HG03442 (cell line): ENCODE results near the gene PIP4K2A.
A peak's percentile ranks its signal among the peaks of the same experiment; 100 is the strongest.

Experiments
- ATAC-seq: cut with Tn5 transposase; IDR thresholded peaks from one replicate; pipeline ENCODE4 v1.9.1; 2021; ENCODE audit warnings: mild to moderate bottlenecking, moderate library complexity; ENCODE audit not compliant: unreplicated experiment

The PIP4K2A gene

DNA sequence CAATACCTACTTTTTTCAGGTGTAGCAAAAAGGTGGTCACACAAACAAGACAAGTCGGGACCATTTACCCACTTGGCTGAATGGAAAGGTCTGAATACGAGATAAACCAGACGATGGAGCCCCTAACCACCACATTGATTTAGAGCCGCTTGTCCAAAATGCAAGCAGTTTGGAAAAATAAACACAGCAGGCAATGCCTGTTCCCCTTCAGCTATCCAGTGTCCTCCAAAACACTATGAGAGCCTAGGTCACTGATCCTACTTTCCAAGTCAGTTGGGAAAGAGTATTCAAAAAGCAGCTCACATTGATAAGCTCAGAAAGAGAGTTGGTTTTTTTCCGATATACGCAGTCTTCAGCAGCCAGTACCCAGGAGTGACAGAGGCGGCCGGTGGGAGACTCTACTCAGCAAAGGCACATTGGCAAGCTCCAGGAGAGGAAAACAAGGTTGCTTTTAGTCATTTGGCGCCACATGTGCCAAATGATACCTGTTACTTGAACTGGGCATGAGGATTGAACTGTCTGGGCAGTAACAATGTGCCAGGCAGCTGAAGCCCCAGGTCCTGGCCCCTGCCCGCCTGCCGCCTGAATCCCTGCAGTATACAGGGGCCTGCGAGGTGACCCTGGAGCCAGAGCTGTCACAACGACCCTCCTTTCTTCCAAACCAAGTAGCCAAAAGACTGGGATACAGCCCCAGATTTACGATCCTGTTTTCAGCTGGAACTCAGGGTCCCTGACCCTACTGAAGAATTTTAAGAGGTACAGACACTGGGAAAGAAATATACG, 109.8 kb downstream of the PIP4K2A start:
- no peak for ATAC-seq

DNA sequence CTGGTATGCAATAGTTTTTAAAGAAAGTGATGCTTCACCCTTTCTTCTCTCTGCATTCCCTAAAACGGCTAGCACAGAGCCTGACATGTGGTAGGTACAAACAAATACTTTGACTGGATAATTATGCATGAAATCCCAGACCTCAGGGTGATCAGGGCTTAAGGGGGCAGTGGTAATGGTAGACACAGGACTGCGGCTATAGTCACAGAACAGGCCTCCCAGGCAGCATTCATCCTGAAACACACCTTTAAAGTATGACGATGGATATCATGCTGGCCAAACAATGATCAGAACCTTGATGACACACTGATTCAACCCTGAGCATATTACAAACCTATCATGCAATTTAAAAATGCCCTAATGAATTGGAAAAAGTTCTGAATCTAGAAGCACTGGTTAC, 110.8 kb downstream of the PIP4K2A start:
- ATAC-seq = no peak

DNA sequence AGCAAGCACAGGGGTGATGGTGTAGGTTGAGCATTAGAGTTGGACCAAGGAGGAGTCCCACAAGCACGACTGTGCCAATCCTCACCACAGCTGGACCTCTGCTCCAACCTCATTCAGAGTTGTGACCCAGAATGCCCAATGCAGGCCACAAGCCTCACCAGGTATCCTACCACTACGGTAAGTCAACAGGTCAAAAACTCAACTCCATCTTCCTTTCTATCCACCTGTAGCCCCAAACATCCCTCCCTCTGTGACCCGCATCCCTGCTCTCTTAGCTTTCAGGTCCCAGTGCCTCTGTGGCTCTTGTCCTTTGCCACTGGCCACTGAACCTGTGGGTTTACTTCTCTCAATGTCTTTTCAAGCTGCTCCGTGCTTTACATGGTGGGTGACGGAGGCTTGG, 112.8 kb downstream of the PIP4K2A start:
- ATAC-seq = no peak

DNA sequence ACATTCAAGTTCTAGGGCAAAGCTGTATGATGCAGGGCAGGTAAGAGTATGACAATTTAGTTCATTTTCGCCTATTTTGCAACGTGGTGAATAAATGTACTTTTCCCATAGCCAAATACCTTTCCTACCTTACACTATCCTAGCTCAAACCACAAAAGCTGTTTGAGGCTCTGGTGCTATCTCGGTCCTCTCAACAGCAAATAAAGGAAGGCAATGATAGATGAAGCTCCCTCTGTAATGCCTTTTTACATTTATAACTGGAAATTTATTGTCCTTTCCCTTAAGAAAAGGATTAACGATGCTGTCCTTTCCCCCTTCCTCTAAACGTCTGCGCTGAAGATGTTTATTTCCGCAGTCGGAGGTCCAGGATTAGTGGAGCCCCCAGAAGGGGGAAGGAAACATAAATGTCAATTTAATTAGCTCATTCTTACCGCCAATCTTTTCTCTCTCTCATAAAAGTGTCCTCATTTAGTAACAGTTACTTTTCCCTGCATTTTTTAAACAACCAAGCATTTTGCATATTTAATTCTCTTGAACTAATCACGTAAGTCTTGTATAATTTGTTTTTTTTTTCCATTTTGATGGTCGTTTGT, 114.6 kb downstream of the PIP4K2A start:
- ATAC-seq = no peak

DNA sequence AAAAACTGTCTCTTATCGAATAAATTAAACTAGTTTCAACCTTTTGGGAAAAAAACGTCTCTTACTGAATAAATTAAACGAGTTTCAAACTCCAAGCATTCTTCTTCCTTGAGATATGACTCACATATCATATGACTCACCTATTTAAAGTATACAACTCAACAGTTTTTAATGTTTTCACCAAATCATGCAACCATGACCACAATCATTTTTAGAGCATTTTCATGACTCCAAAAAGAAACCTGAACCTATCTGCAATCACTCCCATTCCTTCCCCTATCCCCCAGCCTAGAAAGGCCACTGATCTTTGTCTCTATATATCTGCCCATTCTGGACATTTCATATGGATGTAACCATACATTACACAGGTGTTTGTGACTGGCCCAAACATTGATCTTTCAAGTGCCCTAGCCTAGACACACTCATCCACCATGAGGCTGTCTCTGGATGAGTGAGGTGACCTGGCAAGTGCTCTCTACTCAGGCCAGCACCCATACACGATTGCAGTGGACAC, 115.3 kb downstream of the PIP4K2A start:
- ATAC-seq = no peak

DNA sequence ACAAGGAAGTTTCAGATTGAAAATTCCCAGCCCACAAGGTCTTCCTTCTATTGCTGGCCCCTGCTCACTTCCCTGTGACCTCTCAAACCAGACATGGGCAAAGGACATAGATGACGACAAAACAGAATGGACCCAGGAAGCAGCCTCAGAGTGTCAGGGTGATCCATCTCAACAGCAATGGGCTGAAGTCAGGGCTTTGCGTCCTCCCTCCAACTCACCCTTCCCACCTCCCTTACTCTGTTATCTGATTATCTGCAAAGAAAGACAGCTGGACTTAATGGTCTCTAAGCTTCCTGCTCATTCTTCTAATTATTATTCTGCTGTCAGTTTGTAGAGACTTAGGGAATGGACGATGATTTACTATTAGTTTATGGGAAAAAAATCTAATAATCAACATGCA, 115.9 kb downstream of the PIP4K2A start:
- ATAC-seq = no peak

DNA sequence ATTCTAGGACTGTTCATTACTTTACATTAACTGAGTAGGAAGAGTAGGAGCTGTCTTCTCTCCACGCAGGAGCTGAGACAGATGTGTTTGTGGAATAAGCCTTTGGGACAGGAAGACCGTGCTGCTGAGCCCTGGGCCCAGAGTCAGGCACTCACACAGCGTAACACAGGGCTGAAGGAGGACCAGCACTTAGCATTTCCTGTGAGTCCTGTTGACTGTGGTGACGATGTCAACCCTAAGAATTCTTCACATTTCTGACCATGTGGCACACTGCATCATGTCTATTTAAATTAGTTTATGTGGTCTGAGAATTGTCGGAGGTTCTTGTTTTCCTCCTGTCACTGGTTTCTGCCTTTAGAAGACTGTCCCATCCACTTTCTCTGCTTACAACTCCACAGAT, 117.2 kb downstream of the PIP4K2A start:
- ATAC-seq = peak; percentile 78

DNA sequence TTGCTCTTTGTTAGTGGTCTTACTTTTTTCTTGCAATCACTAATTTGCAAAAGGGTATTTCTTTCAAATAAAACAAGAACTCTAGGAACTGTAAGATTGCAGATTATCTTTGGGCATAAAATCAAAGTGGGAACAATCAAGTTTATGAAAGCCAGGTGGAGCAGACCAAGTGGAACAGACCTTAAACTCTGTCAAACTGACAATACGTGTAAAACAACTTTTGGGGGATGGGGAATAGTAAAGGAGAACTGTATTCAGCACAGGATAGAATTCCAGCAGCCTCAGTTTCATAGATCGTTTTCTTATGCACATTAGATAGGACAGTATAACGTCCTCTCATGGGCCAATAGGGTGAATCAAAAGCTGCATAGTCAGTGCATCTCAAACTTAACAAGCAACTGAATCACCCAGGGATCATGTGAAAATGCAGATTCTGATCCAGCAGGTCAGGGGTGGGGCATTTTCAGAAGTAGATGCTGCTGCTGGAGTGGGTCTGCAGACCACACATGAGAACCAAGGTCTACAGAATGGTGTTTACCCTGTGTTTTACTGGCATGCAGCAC, 120.7 kb downstream of the PIP4K2A start:
- no peak for ATAC-seq

DNA sequence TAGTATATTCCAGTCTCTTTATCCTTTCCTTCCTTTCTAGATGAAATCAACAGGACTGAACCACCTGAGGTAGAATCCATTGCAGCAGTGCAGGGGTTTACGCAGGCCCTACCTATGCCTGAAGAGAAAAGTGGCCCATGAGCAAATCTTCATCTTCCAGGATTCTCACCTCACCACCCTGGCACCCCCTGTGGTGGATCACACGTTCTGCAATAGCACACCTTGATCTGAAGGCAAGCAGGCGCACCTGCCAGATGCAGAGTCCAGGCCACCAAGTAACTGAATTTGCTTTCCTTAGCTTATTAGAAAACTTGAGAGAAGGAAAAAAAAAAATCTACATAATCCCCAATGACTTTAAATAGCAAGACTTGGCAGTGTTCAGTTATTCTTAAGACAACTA, 121.4 kb downstream of the PIP4K2A start:
- ATAC-seq = no peak

DNA sequence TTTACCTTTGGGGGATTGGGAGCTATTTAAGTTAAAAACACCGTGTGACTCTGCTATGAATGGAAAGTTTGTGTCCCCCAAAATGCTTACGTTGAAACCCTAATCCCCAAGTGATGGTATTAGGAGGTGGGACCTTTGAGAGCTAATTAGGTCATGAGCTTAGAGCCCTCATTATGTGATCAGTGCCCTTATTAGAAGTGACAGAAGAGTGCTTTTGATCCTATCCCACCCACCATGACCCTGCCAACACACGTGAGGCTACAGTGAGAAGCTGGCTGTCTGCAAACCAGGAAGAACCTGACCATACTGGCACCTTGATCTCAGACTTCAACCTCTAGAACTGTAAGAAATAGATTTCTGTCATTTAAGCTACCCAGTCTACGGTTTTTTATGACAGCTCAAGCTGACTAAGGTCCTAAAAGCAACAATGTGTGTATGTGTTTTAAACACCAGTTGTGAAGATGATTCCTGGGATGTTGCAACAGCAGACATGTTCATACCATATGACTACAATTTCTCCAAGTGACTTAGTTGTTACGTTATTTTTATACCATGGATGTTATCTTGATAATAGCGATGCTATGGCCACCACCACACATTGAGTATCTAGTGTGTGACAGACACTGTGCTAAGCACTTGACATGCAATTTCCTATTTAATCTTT, 124.4 kb downstream of the PIP4K2A start:
- ATAC-seq = no peak

DNA sequence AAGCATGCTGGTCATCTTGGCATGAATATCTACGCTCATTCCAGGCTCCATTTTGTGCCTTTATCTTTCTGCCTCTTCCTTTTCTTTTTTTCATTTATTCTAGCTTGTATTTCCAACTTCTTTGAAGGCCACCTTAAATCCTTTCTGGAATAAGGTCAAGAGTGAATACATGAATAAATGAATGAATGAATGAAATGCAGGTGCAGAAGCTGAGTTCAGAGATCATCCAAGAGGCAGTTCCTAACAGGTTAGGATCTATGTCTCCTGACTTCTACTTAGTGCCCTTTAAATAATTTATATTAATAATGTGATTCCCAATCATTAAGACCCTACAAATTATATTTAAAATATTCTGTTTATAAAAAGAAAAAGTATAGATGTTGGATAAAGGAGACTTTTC, 125.9 kb downstream of the PIP4K2A start:
- no peak for ATAC-seq

DNA sequence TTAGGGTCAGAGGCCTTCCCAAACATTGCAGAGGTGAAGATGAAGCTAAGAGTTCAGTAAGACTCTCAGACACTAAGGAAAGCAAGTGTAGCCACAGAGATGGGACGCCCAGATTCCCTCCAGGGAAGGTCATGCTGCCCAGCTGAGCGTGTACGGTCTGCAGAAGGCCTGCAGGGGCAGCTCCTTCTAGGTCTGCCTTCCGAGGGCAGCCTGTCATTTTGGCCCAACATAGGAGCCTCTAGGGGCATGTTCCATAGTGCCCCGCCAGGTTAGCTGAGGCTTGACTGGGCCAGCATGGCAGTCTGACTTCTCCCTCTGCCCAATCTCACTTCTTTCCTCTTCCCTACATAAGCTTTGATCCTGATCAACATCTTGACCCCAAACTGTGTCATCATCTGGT, 130.7 kb downstream of the PIP4K2A start:
- ATAC-seq = no peak

DNA sequence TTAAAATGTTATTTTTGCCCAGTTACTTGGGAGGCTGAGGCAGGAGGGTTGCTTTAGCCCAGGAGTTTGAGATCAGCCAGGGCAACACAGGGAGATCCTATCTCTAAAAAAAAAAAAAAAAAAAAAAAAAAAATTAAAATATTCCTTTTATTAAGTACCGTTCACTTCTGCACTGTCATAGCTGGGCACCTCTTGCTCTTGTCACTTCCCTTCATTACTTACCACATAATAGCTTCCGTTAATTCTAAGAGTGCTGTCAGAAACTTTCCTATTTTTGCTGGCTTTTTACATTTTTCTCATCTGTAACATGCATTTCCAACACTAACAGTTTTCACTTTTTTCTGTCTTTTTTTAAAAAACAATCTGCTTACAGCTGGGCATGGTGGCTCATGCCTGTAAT, 132.9 kb downstream of the PIP4K2A start:
- ATAC-seq = no peak

DNA sequence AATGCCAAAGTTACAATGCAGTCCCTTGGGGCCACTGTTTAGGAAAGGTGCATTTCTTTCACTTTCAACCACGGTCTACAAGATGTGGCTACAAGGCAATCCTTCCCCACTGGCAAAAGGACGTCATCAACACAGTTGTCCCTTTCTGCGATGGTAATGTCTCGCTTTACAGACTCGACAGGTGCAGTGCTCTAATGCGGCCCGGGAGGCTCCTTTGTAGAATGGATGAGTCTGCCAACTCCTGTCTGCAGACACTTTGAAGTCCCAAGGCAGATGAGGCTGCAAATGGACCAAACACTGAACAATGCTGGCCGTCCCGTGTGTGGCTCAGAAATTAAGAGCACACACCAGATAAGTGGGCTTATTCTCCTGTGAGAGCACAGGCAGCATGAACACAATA, 133.7 kb downstream of the PIP4K2A start:
- ATAC-seq = no peak

DNA sequence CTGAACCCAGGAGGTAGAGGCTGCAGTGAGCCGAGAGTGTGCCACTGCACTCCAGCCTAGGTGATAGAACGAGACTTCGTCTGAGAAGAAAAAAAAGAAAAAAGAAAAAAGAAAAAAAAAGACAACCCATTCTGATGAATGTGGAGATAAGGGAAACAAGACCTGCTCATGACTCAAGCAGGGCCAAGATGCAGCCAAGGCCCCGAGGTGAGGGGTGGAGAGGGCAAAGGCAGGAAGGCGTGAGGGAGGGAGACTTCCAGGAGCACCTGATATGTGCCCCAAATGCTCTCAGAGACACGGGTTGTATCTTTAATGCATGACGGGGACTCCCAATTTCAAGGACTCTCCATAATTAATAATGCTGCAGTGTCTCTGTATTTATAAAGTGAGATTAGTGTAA, 134.6 kb downstream of the PIP4K2A start:
- no peak for ATAC-seq

DNA sequence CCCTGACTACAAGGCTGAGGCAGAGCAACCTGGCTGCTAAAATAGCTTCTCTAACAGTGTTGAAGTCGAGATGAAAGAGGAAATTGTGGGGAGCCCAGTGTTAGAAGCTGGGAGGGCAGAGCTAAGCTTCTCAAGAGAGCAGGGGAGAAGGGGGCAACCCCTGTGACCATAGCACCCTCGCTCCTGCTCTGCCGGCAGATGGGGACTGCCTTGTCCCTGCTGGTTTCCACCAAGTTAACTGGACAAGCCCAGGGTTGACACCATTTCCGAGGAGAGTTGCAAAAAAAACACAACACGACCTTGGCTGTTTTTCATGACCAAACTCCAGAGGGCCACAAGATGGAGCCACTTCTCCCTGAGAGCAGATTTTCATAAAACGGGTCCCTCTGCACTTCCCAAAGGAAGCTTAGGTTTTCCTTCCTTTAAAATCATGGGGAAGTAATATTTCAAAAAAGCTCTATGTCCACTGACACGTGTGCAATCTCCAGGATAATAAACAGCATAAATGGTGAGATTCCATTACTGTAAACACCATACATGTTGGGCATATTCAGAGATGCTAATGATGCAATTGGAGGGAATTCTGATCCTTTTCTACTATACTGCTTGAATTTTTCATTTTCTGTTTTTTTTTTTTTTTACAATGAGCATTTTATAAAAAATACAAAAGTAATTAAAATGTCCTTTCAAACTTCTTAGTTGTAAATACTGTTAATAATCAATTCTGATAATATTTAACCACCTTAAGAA, 140.4 kb downstream of the PIP4K2A start:
- ATAC-seq = no peak

DNA sequence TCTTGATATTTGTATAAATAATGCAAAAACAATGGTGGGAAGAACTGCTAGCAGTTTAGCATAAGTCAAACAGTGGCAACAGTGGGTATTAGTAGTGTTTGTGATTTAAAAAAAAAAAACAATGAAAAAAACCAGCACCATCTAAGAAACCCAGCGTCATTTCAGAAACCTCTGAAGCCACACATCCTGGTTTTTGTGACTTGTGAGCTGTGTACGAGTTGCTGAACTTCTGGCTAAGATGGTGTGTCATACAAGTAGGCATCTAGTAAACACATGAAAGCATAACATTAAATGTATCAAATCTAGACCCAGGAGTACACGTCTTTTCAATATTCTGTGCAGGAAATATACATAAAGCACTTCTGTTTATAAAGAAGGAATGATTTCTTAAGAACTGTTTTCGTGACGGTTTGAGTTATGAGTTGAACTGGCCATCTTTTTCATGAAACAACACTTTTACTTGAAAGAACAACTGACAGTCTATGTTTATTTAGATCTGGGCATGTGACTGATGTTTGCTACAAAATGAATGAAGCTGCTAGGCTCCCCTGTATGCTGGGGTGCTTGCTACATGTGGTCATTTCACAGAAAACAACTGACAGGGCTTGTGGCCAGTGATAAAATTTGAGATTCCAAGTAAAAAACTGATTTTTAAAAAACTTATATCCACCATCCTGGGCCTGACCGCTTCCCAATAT, 143.5 kb downstream of the PIP4K2A start:
- ATAC-seq = peak; percentile 66

DNA sequence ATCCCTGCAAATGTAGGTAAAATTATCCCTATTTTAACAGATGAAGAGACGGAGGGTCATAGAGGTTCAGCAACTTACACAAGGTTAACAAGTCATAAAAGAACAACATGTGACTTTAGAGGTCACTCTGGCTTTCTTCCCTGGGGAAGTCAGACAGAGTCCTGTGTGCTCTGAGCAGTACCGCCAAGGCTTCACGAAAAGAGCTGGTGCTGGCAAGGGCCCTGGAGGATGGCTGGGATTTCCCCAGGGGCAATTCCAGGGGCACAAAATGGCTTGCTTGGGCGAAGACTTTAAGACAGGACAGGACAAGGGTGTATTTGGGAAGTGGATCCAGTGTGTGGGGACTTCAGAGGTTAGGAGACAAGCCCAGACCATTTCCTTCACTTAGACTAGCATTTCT, 144.1 kb downstream of the PIP4K2A start:
- ATAC-seq = peak; percentile 28

DNA sequence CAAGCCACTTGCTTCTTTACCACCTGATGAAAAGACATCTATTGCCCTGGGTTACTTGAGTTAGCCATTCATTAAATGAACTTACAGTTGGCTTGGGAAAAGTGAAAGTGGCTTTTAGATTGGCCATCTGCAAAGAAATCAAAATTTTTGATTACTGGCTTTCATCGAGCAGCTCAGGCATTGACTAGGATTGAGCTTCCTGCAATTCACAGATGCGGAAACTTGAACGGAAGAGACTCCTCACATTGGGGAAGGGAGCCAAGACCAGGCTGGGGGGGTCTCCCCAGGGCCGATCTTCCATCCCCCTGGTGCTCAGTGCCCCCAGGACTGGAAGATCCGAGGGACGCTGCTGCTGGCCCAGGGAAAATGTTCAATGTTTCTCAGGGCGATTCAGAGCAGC, 145.4 kb downstream of the PIP4K2A start:
- ATAC-seq = no peak

DNA sequence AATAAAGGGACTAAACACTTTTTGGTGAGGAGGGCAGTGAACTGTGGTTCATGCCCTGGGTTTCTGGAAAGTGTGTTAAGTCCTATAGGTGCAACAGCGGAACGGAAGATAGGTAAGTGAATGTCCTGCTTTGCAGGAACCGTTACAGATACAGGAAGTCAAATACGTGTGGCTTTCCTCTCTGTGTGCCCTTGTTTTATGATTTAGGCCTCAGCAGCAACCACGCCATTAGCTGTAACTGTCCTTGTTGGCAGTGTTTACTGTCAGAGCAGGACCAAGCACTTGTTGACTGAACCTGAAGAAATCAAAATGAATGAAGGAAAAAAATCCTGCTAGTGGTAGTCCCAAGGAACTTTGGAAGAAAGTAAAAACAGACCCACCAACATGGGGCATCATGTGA, 150.3 kb downstream of the PIP4K2A start:
- no peak for ATAC-seq
